GM12875 (cell line): ENCODE measurements around the gene MLF2.
A peak's percentile ranks its signal among the peaks of the same experiment; 100 is the strongest.

Experiments
- H3K4me3 ChIP-seq: one replicate; pipeline ENCODE4 v1.5.1; 2011; ENCODE audit warnings: low read depth, low read length, control low read depth
- TF ChIP-seq, protein P1 (sequence below): IDR thresholded peaks from 2 replicates; pipeline ENCODE4 v1.5.1; 2011; ENCODE audit warnings: low read depth, mild to moderate bottlenecking, control low read depth, inconsistent platforms, low read length, moderate library complexity, borderline replicate concordance; ENCODE audit not compliant: insufficient read depth

Gene MLF2

DNA sequence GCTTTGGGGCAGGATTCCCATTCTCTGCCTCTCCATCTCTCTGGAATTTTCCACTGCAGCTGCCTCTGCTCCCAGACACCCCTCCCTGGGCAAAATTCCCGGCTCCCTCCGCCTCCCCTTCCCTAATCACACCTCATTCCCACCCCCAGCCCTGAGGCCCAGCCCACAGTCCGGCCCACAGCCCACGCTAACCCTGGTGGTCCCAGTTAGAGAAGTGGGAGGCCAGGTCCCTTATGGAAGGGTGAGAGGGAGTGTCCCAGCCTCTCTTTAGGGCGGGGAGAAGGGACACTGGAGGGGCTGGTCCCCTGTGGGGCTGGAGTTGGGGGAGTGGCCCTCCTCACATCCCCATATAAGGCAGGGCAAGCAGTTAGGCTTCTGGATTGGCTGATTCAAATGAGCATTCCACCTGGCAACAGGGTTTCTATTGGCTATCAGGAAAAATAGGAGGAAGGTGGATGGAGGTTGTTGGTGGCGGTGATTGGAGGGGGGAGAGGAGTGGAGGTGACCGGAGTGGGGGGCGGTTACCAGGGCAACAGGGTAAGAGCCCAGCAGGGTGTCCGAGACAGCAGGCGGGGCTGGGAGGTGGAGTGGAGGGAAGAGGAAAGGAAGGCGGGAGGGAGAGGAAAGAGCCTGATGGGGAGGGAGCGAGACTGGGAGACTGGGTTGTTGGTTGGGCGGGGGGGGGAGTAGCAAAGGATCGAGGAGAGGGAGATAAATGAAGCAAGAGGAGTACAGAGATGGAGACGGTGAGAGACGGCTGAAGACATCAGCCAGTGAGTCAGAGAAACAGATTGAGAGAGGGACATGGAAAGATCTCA is 11.3 kb upstream of the MLF2 start:
- H3K4me3 ChIP-seq: peak overlapping the region; percentile 18
- TF ChIP-seq, protein P1, sequence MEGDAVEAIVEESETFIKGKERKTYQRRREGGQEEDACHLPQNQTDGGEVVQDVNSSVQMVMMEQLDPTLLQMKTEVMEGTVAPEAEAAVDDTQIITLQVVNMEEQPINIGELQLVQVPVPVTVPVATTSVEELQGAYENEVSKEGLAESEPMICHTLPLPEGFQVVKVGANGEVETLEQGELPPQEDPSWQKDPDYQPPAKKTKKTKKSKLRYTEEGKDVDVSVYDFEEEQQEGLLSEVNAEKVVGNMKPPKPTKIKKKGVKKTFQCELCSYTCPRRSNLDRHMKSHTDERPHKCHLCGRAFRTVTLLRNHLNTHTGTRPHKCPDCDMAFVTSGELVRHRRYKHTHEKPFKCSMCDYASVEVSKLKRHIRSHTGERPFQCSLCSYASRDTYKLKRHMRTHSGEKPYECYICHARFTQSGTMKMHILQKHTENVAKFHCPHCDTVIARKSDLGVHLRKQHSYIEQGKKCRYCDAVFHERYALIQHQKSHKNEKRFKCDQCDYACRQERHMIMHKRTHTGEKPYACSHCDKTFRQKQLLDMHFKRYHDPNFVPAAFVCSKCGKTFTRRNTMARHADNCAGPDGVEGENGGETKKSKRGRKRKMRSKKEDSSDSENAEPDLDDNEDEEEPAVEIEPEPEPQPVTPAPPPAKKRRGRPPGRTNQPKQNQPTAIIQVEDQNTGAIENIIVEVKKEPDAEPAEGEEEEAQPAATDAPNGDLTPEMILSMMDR: no peak

DNA sequence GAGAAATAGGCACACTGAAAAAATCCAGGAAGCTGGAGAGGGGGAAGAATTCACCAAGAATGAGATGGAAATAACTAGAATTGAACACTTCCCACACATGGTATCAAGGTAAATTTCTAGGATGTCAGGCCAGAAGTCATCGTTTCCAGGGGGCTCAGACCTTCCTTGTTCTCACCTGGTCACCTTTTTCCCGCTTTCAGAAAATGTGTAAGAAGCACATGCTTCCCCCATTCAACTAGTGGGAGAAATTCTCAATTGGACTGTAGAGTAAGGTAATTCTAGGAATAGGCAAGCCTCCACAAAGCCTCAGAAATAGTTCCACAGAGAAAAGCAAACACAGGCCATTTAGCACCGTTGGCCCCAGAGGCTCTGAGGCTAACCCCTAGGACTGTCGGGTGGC is 10.4 kb upstream of the MLF2 start:
- TF ChIP-seq, protein P1: no peak
- H3K4me3 ChIP-seq: no peak overlapping the region

DNA sequence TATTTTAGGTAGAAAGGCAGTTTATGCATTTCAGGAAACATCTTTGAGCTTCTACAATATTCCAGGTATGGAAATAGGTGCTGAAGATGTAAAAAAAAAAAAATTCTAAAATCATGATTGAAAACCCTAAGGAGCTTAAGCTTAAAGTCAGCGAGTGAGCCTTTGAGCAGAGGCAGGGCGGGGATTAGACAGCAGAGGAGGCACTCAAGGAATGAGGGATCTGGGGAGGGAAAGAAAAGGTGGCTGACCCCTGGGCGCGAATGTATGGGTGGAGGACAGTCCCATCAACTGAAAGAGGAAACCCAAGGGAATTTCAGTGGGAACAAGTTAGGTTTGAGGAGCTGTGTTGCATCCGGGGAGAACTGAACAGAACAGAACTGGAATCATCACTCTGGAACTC is 6.8 kb upstream of the MLF2 start:
- TF ChIP-seq, protein P1: no peak
- no peak overlapping the region for H3K4me3 ChIP-seq

DNA sequence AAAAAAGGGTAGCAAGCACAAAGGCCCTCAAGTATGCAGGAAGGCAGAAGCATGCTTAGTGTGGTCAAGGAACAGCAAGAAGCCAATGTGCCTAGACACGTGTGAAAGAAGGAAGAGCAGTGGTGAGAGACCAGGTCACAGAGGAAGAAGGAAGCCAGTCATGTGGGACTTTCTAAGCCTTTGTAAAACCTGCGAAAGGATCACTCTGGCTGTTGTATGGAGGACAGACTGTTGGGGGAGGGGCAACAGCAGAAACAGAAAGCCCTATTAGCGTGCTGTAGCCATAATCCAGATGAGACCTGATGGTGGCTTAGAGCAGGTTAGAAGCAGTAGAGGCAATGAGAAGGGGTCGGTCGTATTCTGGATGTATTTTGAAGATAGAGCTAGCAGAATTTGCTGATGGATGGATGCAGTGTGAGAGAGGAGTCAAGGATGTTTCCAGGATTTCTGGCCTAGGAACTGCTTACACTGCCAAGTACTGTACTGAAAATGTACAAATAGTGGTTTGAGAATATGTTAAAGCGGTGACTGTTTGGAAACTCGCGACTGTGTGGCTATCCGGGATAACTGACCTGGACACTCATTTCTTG is 5.7 kb upstream of the MLF2 start:
- H3K4me3 ChIP-seq: no peak overlapping the region
- TF ChIP-seq, protein P1: no peak

DNA sequence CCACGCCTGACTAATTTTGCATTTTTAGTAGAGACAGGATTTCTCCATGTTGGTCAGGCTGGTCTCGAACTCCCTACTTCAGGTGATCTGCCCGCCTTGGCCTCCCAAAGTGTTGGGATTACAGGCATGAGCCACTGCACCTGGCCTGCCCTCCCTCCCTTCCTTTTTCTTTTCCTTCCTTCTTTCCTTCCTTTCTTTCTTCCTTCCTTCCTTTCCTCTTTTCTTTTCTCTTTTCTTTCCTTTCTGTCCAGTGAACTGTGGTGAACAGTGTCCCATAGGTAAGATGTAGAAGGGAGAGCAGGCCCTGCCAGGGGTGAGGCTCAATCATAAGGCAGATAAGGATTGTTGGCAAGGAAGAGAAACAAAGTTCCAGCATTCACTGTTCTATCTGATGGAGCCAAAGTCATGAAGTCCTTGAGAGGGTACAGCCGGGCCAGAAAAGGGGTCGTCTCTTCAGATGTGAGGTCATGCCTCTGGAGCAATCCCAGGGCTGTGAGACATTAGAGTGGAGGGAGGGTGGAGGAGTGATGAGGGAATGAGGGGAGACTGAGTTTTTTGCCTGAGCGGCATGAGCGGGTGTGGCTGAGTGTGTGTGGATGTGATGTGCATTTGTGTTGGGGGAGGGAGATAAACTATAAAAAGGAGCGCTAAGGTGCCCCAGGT is 4.2 kb upstream of the MLF2 start:
- TF ChIP-seq, protein P1: no peak
- H3K4me3 ChIP-seq: no peak overlapping the region

DNA sequence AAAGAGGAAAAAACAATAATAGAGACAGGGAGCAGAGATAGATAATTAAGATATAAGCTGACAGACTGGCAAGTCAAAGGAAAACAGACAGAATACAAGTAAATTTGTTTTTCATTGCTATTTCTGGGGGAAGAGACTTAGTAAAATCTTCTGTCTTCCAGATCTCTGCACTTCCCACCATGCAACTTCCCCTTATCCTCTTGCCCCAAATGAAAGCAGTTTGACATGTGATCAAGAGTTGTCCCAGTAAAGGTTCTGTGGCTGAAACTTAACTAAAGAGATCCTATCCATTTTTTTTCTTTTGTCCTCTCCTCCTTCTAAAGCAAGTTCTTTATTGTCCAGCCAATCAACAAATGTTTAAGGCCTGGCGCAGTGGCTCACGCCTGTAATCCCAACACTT is 1.5 kb upstream of the MLF2 start:
- TF ChIP-seq, protein P1: no peak
- H3K4me3 ChIP-seq: no peak overlapping the region
